Keratinocyte (primary cell): ENCODE results near the gene SPAG16. TPM values are rescaled to one million over a fixed set of nuclear protein-coding genes. Genes with fewer than 3 reads are reported as not detected.

Experiments
- DNase-seq: peaks from one replicate; pipeline ENCODE4 v3.0.0-alpha.2; 2011; ENCODE audit warnings: low read depth, missing footprints, low spot score
- FAIRE-seq: peaks from 2 replicates; lab custom pipeline; 2011; peaks lifted over from hg19 to GRCh38; lab: Jason Lieb, UNC
- H2AFZ ChIP-seq: 2 replicates; pipeline ENCODE4 v1.6.0; 2012; ENCODE audit warnings: low read length, control low read depth, inconsistent platforms; ENCODE audit not compliant: control insufficient read depth
- H3K27ac ChIP-seq: 2 replicates; pipeline ENCODE4 v1.5.1; 2011; ENCODE audit warnings: low read length; ENCODE audit not compliant: control insufficient read depth, insufficient read depth
- H3K27me3 ChIP-seq: 3 replicates; pipeline ENCODE4 v1.6.0; 2011; ENCODE audit warnings: low read length; ENCODE audit not compliant: control insufficient read depth, insufficient read depth; ENCODE audit errors: extremely low read depth
- H3K36me3 ChIP-seq, 2 experiments: 2 replicates in 1 of 2; 3 replicates in 1 of 2; pipeline ENCODE4 v1.5.1; 2011; ENCODE audit warnings: low read length in 2 of 2, mild to moderate bottlenecking in 1 of 2; ENCODE audit not compliant: control insufficient read depth in 2 of 2, insufficient read depth in 2 of 2; ENCODE audit errors: extremely low read depth in 1 of 2
- H3K4me1 ChIP-seq: 3 replicates; pipeline ENCODE4 v1.5.1; 2011; ENCODE audit warnings: low read length; ENCODE audit not compliant: control insufficient read depth, insufficient read depth; ENCODE audit errors: extremely low read depth
- H3K4me2 ChIP-seq: 3 replicates; pipeline ENCODE4 v1.6.0; 2011; ENCODE audit warnings: low read depth, low read length; ENCODE audit not compliant: control insufficient read depth, insufficient read depth; ENCODE audit errors: extremely low read depth
- H3K4me3 ChIP-seq, 3 experiments: fragments of 200-600 bp in 1 of 3; sonication (generic) in 1 of 3; 2 replicates in 2 of 3; 3 replicates in 1 of 3; pipeline ENCODE4 v1.5.1; 2011 to 2016; ENCODE audit warnings: low read length in 3 of 3, mild to moderate bottlenecking in 3 of 3, control low read depth in 2 of 3, inconsistent platforms in 1 of 3, low read depth in 1 of 3, mixed read lengths in 1 of 3, mixed run types in 1 of 3, moderate library complexity in 1 of 3; ENCODE audit not compliant: control insufficient read depth in 2 of 3, insufficient read depth in 2 of 3; ENCODE audit errors: extremely low read depth in 1 of 3
- H3K79me2 ChIP-seq: 2 replicates; pipeline ENCODE4 v1.6.0; 2012; ENCODE audit warnings: low read length; ENCODE audit not compliant: control insufficient read depth, insufficient read depth
- H3K9ac ChIP-seq: 3 replicates; pipeline ENCODE4 v1.6.0; 2011; ENCODE audit warnings: low read length; ENCODE audit not compliant: control insufficient read depth, insufficient read depth; ENCODE audit errors: extremely low read depth
- H3K9me1 ChIP-seq: 3 replicates; pipeline ENCODE4 v1.6.0; 2011; ENCODE audit warnings: low read length; ENCODE audit not compliant: control insufficient read depth, insufficient read depth; ENCODE audit errors: extremely low read depth
- H3K9me3 ChIP-seq: 2 replicates; pipeline ENCODE4 v1.5.1; 2012; ENCODE audit warnings: low read depth, low read length; ENCODE audit not compliant: control insufficient read depth
- H4K20me1 ChIP-seq: 3 replicates; pipeline ENCODE4 v1.6.0; 2011; ENCODE audit warnings: low read length; ENCODE audit not compliant: control insufficient read depth, insufficient read depth; ENCODE audit errors: extremely low read depth
- EZH2 ChIP-seq: IDR thresholded peaks from one replicate; pipeline ENCODE4 v1.6.1; 2012; ENCODE audit warnings: inconsistent platforms, mild to moderate bottlenecking, low read length, moderate library complexity
- dilution Hi-C: fragments of 300-500 bp; cut with MboI; formaldehyde crosslinking; loops from one replicate; pipeline ENCODE4 v1.7.0; 2020; ENCODE audit warnings: low sequenced_read_pairs; ENCODE audit not compliant: extremely low pct_ligation_motif_present
- polyA plus RNA-seq, 5 experiments: library from polyadenylated mRNA; depleted of rRNA in 3 of 5; stranded (reverse) in 3 of 5; stranded (forward) in 1 of 5; unstranded in 1 of 5; fragments of >200 nt; gene quantifications; 1 replicate in 1 of 5; 2 replicates in 3 of 5; 3 replicates in 1 of 5; pipeline versions ENCODE4 v1.2.1 to v1.2.3, GENCODE V29; 2011 to 2012; ENCODE audit warnings: missing spikeins in 2 of 5, low read depth in 1 of 5, low replicate concordance in 1 of 5
- TF ChIP-seq, protein P1 (sequence below), 3 experiments: IDR thresholded peaks in 1 of 3; conservative IDR thresholded peaks in 1 of 3; optimal IDR thresholded peaks in 1 of 3; 2 replicates in 2 of 3; 3 replicates in 1 of 3; pipeline versions ENCODE3 to v1.5.1; 2011; ENCODE audit warnings: low read length in 3 of 3, mild to moderate bottlenecking in 3 of 3, moderate library complexity in 2 of 3, control low read depth in 1 of 3, inconsistent platforms in 1 of 3; ENCODE audit not compliant: insufficient read depth in 2 of 3; ENCODE audit errors: extremely low read depth in 1 of 3

The SPAG16 gene
- polyA plus RNA-seq, 1 donor (not counting 4 experiments of a cell fraction or from before 2014, with no cell fraction given): 19.6 TPM

DNA sequence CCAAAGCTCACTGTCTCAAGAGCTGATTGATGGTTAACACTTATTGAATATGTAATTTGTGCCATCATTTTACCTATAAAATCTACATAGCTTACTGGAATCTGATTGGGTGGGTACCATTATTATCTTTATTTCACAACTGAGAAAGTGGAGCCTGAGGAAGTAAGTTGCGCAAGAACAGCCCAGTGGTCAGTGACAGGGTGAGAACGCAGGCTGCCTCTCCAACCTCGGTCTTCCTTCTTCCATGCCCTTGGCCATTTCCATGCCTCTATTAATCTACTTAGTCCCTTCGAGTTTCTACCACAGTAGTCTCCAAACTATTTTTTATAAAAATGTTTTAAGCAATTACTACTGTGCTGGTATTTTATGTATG, 735.7 kb downstream of the SPAG16 start:
- Histone ChIP-seq H3K4me2 (no peak overlapping the region), H2AFZ (no peak overlapping the region), H3K4me1 (peaks cover 11% of the 10 kb centered on the region), H3K27ac (no peak overlapping the region), H3K27me3 (no peaks in the 10 kb centered on the region), H3K9ac (no peak overlapping the region), H3K4me3 (no peak overlapping the region), H4K20me1 (no peaks in the 10 kb centered on the region), H3K9me3 (no peaks in the 10 kb centered on the region), H3K9me1 (no peaks in the 10 kb centered on the region), H3K79me2 (no peaks in the 10 kb centered on the region), H3K36me3 (no peaks in the 10 kb centered on the region)
- DNase-seq (no peak), FAIRE-seq (no peak)
- dilution Hi-C loops: no loop called here
- TF ChIP-seq, protein P1, sequence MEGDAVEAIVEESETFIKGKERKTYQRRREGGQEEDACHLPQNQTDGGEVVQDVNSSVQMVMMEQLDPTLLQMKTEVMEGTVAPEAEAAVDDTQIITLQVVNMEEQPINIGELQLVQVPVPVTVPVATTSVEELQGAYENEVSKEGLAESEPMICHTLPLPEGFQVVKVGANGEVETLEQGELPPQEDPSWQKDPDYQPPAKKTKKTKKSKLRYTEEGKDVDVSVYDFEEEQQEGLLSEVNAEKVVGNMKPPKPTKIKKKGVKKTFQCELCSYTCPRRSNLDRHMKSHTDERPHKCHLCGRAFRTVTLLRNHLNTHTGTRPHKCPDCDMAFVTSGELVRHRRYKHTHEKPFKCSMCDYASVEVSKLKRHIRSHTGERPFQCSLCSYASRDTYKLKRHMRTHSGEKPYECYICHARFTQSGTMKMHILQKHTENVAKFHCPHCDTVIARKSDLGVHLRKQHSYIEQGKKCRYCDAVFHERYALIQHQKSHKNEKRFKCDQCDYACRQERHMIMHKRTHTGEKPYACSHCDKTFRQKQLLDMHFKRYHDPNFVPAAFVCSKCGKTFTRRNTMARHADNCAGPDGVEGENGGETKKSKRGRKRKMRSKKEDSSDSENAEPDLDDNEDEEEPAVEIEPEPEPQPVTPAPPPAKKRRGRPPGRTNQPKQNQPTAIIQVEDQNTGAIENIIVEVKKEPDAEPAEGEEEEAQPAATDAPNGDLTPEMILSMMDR (optimal IDR thresholded peaks at IDR 0.05 in 1 of 3, IDR thresholded peaks at IDR 0.05 in 1 of 3, conservative IDR thresholded peaks at IDR 0.05 in 1 of 3; ENCODE audit: extremely low read depth in 1 of 3, insufficient read depth in 2 of 3, low read length in 3 of 3): no peak
- no peak for TF ChIP-seq EZH2

DNA sequence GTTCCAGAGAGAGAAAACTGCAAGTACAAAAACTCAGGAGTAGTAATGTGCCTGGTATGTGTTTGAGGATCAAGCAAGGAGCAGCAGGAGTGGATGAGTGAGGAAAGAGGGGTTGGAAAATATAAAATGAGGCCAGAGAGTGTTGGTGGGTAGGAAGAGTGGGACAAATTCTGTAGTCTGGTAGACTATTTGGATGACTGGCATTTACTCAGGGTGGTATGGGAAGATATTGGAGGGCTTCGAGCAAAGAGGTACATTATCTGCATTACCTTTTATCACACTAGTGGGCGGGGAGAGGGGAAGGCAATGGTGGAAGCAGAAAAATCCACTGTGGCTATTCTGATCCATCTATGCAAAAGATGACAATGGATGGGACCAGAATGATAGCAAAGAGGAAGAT, 744.9 kb downstream of the SPAG16 start:
- Histone ChIP-seq H3K9ac (no peak overlapping the region), H3K36me3 (no peaks in the 10 kb centered on the region), H3K9me3 (no peaks in the 10 kb centered on the region), H3K27ac (no peak overlapping the region), H3K79me2 (no peaks in the 10 kb centered on the region), H3K4me2 (no peak overlapping the region), H3K4me1 (no peaks in the 10 kb centered on the region), H3K9me1 (no peaks in the 10 kb centered on the region), H4K20me1 (no peaks in the 10 kb centered on the region), H3K27me3 (no peaks in the 10 kb centered on the region), H3K4me3 (no peak overlapping the region), H2AFZ (no peak overlapping the region)
- DNase-seq (no peak), FAIRE-seq (no peak)
- no peak for TF ChIP-seq EZH2
- TF ChIP-seq, protein P1 (optimal IDR thresholded peaks at IDR 0.05 in 1 of 3, IDR thresholded peaks at IDR 0.05 in 1 of 3, conservative IDR thresholded peaks at IDR 0.05 in 1 of 3; ENCODE audit: extremely low read depth in 1 of 3, insufficient read depth in 2 of 3, low read length in 3 of 3): no peak
- dilution Hi-C loops: no loop called here
